ENCODE data around the gene CLEC1B. TPM values are rescaled to one million over a fixed set of nuclear protein-coding genes. Genes with fewer than 3 reads are reported as not detected.

Gene CLEC1B
- total and polyA plus RNA-seq, 2 donors (not counting 3 experiments of a cell fraction or from before 2014, with no cell fraction given), result not detected

- Histone ChIP-seq H3K4me2 (ENCODE audit: insufficient read depth, low read length) (no peak overlapping the region), H3K9me3 (replicated peaks; ENCODE audit: control insufficient read depth, insufficient read depth, low read length) (no peaks in the 10 kb centered on the region), H3K27me3 (ENCODE audit: control insufficient read depth in 2 of 2, insufficient read depth in 2 of 2, low read length in 2 of 2) (no peaks in the 10 kb centered on the region), H3K9ac (replicated peaks; ENCODE audit: extremely low read depth, insufficient read depth, low read length) (no peak overlapping the region), H3K4me1 (ENCODE audit: control insufficient read depth, extremely low read depth, insufficient read depth, low read length) (peaks cover 23% of the 10 kb centered on the region), H4K20me1 (replicated peaks; ENCODE audit: control insufficient read depth, extremely low read depth, insufficient read depth, low read length) (no peaks in the 10 kb centered on the region), H3K36me3 (ENCODE audit: control insufficient read depth in 2 of 2, extremely low read depth in 1 of 2, insufficient read depth in 2 of 2, low read length in 2 of 2) (no peaks in the 10 kb centered on the region), H3K4me3 (replicated peaks in 1 of 3; ENCODE audit: insufficient read depth in 1 of 3, low read depth in 1 of 3, low read length in 3 of 3) (no peak overlapping the region), H3K27ac (ENCODE audit: insufficient read depth, low read depth, low read length) (no peak overlapping the region), H2AFZ (ENCODE audit: low read depth, low read length) (no peak overlapping the region), H3K9me1 (replicated peaks; ENCODE audit: control insufficient read depth, extremely low read depth, insufficient read depth, low read length) (no peaks in the 10 kb centered on the region), H3K79me2 (ENCODE audit: control insufficient read depth, insufficient read depth, low read length) (no peaks in the 10 kb centered on the region)
- no peak for TF ChIP-seq EZH2 (IDR thresholded peaks at IDR 0.05; ENCODE audit: borderline replicate concordance, low read depth, low read length, severe bottlenecking)
- TF ChIP-seq MYC (IDR thresholded peaks at IDR 0.05; ENCODE audit: low read depth, low read length), result no peak
- FAIRE-seq (no peak), DNase-seq (ENCODE audit: low read depth, low spot score) (no peak)
- ChIA-PET POLR2A (no interaction called here), CTCF (interaction anchor here (1.9 kb wide), 1 partner anchor 12 kb away, joined by 8 read pairs; no protein-coding TSS in a partner anchor)
- intact Hi-C loops (cut with micrococcal nuclease), result no loop called here
- BruUV-seq (replicated peaks), result no TSS peak
- dilution Hi-C loops (cut with MboI; ENCODE audit: extremely low pct_ligation_motif_present, low sequenced_read_pairs), result no loop called here
Measured at GRCh38 chr12:10021342-10021741, 22.4 kb upstream of the CLEC1B start.

- BruUV-seq (replicated peaks), result no TSS peak
- Histone ChIP-seq H3K27me3 (ENCODE audit: control insufficient read depth in 2 of 2, insufficient read depth in 2 of 2, low read length in 2 of 2) (no peaks in the 10 kb centered on the region), H3K9me1 (replicated peaks; ENCODE audit: control insufficient read depth, extremely low read depth, insufficient read depth, low read length) (no peaks in the 10 kb centered on the region), H3K9ac (replicated peaks; ENCODE audit: extremely low read depth, insufficient read depth, low read length) (peak overlapping the region; percentile 52), H3K79me2 (ENCODE audit: control insufficient read depth, insufficient read depth, low read length) (no peaks in the 10 kb centered on the region), H3K4me3 (replicated peaks in 1 of 3; ENCODE audit: insufficient read depth in 1 of 3, low read depth in 1 of 3, low read length in 3 of 3) (no peak overlapping the region), H3K36me3 (ENCODE audit: control insufficient read depth in 2 of 2, extremely low read depth in 1 of 2, insufficient read depth in 2 of 2, low read length in 2 of 2) (no peaks in the 10 kb centered on the region), H3K4me2 (ENCODE audit: insufficient read depth, low read length) (peak overlapping the region; percentile 67), H4K20me1 (replicated peaks; ENCODE audit: control insufficient read depth, extremely low read depth, insufficient read depth, low read length) (no peaks in the 10 kb centered on the region), H3K27ac (ENCODE audit: insufficient read depth, low read depth, low read length) (peak overlapping the region; percentile 99), H3K9me3 (replicated peaks; ENCODE audit: control insufficient read depth, insufficient read depth, low read length) (no peaks in the 10 kb centered on the region), H2AFZ (ENCODE audit: low read depth, low read length) (peak overlapping the region; percentile 90), H3K4me1 (ENCODE audit: control insufficient read depth, extremely low read depth, insufficient read depth, low read length) (peaks cover 27% of the 10 kb centered on the region)
- no peak for FAIRE-seq
- no peak for TF ChIP-seq POLR2AphosphoS5 (IDR thresholded peaks at IDR 0.05; ENCODE audit: insufficient read depth, low read depth, low read length)
- TF ChIP-seq EZH2 (IDR thresholded peaks at IDR 0.05; ENCODE audit: borderline replicate concordance, low read depth, low read length, severe bottlenecking), result no peak
- no peak for TF ChIP-seq FOS (IDR thresholded peaks at IDR 0.05; ENCODE audit: borderline replicate concordance, insufficient read depth, low read length)
- no peak for TF ChIP-seq JUN (IDR thresholded peaks at IDR 0.05; ENCODE audit: borderline replicate concordance, insufficient read depth, insufficient read length, low read depth)
- TF ChIP-seq POLR2A (IDR thresholded peaks at IDR 0.05; ENCODE audit: low read depth, low read length), result no peak
- TF ChIP-seq GATA2 (IDR thresholded peaks at IDR 0.05; ENCODE audit: insufficient read depth, insufficient read length, low read depth, low read length), result no peak
- no peak for TF ChIP-seq MYC (IDR thresholded peaks at IDR 0.05; ENCODE audit: low read depth, low read length)
- no peak for TF ChIP-seq CTCF (IDR thresholded peaks at IDR 0.05; ENCODE audit: extremely low read depth in 1 of 2, insufficient read depth in 1 of 2, low read depth in 1 of 2, low read length in 2 of 2)
- TF ChIP-seq MAX (IDR thresholded peaks at IDR 0.05; ENCODE audit: insufficient read depth, insufficient read length), result no peak
- ChIA-PET POLR2A (no interaction called here), CTCF (interaction anchor here (1.2 to 3.5 kb wide), 6 partner anchors 8 to 50 kb away, joined by 3 to 31 read pairs (median 6); partner anchors contain the start of gene CLEC12B)
- intact Hi-C loops (cut with micrococcal nuclease), result loop anchor here (5.0 to 10.0 kb wide), 3 partner anchors 151 to 346 kb away; partner anchors contain the start of genes CLEC2B and GABARAPL1
- DNase-seq (ENCODE audit: low read depth, low spot score), result peak; percentile 69
- dilution Hi-C loops (cut with MboI; ENCODE audit: extremely low pct_ligation_motif_present, low sequenced_read_pairs), result no loop called here
Measured at GRCh38 chr12:10018386-10018785, 19.5 kb upstream of the CLEC1B start.
